Left renal pelvis (tissue), 4 donors: ENCODE data around the gene TNFSF10. TPM values are rescaled to one million over a fixed set of nuclear protein-coding genes. Genes with fewer than 3 reads are reported as not detected.
"Not testable (repeated sequence)": the region's sequence is repeated elsewhere in the genome, so short reads cannot be mapped to it uniquely, and the experiment has no call there.

Experiments
- DNase-seq, 4 donors: peaks; one replicate each; pipeline ENCODE4 v3.0.0-alpha.2; 2013; ENCODE audit warnings: low read depth in 4 of 4, low spot score in 3 of 4
- polyA plus RNA-seq, 4 donors: library from polyadenylated mRNA; unstranded; fragments of 120-200 nt; gene quantifications; one replicate each; pipeline ENCODE4 v1.2.1, GENCODE V29; 2013; ENCODE audit not compliant: insufficient read length in 4 of 4

TNFSF10 gene
- polyA plus RNA-seq, 4 donors: 8.4 to 51.1 (median 36.9) TPM

- DNase-seq: no peak
Measured at GRCh38 chr3:172546105-172546504, 22.9 kb upstream of the TNFSF10 start.

- no peak for DNase-seq
Measured at GRCh38 chr3:172544404-172544803, 21.2 kb upstream of the TNFSF10 start.

GRCh38 chr3:172543884-172544283, 20.7 kb upstream of the TNFSF10 start:
- no peak for DNase-seq

GRCh38 chr3:172543419-172543818, 20.2 kb upstream of the TNFSF10 start:
- no peak for DNase-seq

GRCh38 chr3:172542999-172543398, 19.8 kb upstream of the TNFSF10 start:
- no peak for DNase-seq

GRCh38 chr3:172541945-172542488, 18.8 kb upstream of the TNFSF10 start:
- no peak for DNase-seq

- DNase-seq: no peak
Measured at GRCh38 chr3:172540049-172540448, 16.8 kb upstream of the TNFSF10 start.

GRCh38 chr3:172539273-172539672, 16.0 kb upstream of the TNFSF10 start:
- DNase-seq: no peak

GRCh38 chr3:172538368-172539151, 15.3 kb upstream of the TNFSF10 start:
- DNase-seq: no peak

- no peak for DNase-seq
Measured at GRCh38 chr3:172537507-172538158, 14.4 kb upstream of the TNFSF10 start.

GRCh38 chr3:172536993-172537419, 13.8 kb upstream of the TNFSF10 start:
- no peak for DNase-seq

- no peak for DNase-seq
Measured at GRCh38 chr3:172536505-172536904, 13.3 kb upstream of the TNFSF10 start.

- no peak for DNase-seq
Measured at GRCh38 chr3:172530566-172530965, 7.3 kb upstream of the TNFSF10 start.

GRCh38 chr3:172530101-172530561, 6.9 kb upstream of the TNFSF10 start:
- DNase-seq: no peak

GRCh38 chr3:172528677-172529076, 5.4 kb upstream of the TNFSF10 start:
- DNase-seq: no peak

- DNase-seq: no peak
Measured at GRCh38 chr3:172527306-172527705, 4.1 kb upstream of the TNFSF10 start.

GRCh38 chr3:172525116-172525613, 1.9 kb upstream of the TNFSF10 start:
- no peak for DNase-seq

- DNase-seq: no peak
Measured at GRCh38 chr3:172524611-172525010, 1.4 kb upstream of the TNFSF10 start.

- DNase-seq: not testable (repeated sequence)
Measured at GRCh38 chr3:172521837-172522726, 1.1 kb downstream of the TNFSF10 start.

GRCh38 chr3:172520301-172520831, 2.9 kb downstream of the TNFSF10 start:
- DNase-seq: no peak
